Measurements from ENCODE around the gene NPIPB8.
"Not testable (repeated sequence)": the region's sequence is repeated elsewhere in the genome, so short reads cannot be mapped to it uniquely, and the experiment has no call there.

- TF ChIP-seq, protein P1, sequence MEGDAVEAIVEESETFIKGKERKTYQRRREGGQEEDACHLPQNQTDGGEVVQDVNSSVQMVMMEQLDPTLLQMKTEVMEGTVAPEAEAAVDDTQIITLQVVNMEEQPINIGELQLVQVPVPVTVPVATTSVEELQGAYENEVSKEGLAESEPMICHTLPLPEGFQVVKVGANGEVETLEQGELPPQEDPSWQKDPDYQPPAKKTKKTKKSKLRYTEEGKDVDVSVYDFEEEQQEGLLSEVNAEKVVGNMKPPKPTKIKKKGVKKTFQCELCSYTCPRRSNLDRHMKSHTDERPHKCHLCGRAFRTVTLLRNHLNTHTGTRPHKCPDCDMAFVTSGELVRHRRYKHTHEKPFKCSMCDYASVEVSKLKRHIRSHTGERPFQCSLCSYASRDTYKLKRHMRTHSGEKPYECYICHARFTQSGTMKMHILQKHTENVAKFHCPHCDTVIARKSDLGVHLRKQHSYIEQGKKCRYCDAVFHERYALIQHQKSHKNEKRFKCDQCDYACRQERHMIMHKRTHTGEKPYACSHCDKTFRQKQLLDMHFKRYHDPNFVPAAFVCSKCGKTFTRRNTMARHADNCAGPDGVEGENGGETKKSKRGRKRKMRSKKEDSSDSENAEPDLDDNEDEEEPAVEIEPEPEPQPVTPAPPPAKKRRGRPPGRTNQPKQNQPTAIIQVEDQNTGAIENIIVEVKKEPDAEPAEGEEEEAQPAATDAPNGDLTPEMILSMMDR (IDR thresholded peaks at IDR 0.05): not testable (repeated sequence)
- not testable (repeated sequence) for TF ChIP-seq POLR2A (IDR thresholded peaks at IDR 0.05)
Measured at GRCh38 chr16:28620316-28620715, 17.5 kb upstream of the NPIPB8 start.
